ENCODE data around the gene ZP3.
"Not testable (repeated sequence)": the region's sequence is repeated elsewhere in the genome, so short reads cannot be mapped to it uniquely, and the experiment has no call there.

The ZP3 gene

DNA sequence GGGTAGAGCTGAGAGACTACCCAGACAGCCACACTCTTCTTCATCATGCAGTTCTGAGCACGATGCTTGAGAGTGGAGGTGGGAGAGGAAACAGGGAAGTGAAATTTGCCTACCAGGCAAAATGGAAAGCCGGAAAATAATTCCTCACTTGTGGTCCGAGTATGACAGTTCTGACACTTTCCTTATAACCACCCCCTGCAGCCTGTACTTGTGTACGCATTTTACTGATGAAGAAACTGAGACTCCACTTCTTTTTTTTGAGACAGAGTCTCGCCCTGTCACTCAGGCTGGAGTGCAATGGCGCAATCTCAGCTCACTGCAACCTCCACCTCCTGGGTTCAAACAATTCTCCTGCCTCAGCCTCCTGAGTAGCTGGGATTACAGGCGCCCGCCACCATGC lies 21.7 kb upstream of the ZP3 start:
- H3K4me3 ChIP-seq (ENCODE audit: low read depth, low read length); DNase-seq (ENCODE audit: low read depth): not testable (repeated sequence)

GRCh38 chr7:76403780-76404494 lies 20.8 kb upstream of the ZP3 start:
- no peak for DNase-seq (ENCODE audit: low read depth)
- H3K4me3 ChIP-seq (ENCODE audit: low read depth, low read length) = no peak overlapping the region

DNA sequence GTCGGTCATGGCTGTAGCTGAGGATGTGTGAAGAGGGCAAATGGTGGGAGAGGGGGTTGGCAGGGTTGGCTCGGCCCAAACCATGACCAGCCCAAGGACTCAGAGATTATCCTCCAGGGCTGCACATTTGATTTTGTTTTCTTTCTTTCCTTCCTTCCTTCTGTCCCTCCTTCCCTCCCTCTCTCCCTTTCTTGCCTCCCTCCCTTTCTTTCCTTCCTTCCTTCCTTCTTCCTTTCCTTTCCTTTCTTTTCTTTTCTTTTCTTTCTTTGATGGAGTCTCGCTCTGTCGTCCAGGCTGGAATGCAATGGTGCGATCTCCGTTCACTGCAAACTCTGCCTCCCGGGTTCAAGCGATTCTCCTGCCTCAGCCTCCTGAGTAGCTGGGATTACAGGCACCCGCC lies 19.0 kb upstream of the ZP3 start:
- H3K4me3 ChIP-seq (ENCODE audit: low read depth, low read length) = no peak overlapping the region
- DNase-seq (ENCODE audit: low read depth) = no peak

- no peak for DNase-seq (ENCODE audit: low read depth)
These were observed 17.0 kb upstream of the ZP3 start for GRCh38 chr7:76407718-76408117.

DNA sequence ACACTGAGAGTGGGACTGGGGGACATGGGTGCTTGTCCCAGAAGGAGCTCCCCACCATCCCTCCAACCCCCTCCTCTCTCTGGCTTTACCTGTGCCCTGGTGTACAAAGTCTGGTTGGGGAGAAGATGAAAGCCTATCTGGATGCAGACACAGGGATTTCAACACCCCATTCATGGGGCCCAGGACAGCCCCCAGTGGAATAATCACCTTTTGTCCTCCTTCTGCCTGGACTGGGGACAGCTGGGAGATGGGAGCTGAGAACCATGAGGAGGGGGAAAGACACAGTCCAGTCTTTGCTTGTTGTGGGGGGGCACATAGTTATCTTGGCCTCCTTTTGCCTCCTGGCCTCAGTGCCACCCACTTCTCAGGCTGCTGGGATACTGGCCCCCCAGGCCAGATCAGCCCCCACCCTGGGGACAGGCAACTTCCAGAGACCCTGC lies 16.6 kb upstream of the ZP3 start:
- DNase-seq (ENCODE audit: low read depth) = no peak

More at GRCh38 chr7:76407718-76408117, 17.0 kb upstream of the ZP3 start:
- no peak overlapping the region for H3K4me3 ChIP-seq (ENCODE audit: low read depth, low read length)

GRCh38 chr7:76409537-76409936 lies 15.2 kb upstream of the ZP3 start, which contains the start of gene SSC4D:
Gene SSC4D (minus strand): TSS chr7:76409697. CDS start chr7:76404439, 5,258 bp downstream.
- DNase-seq (ENCODE audit: low read depth) = no peak
- no peak within 1 kb of the TSS for H3K4me3 ChIP-seq (ENCODE audit: low read depth, low read length)

More for the DNA sequence above, 16.6 kb upstream of the ZP3 start:
- H3K4me3 ChIP-seq (ENCODE audit: low read depth, low read length) = no peak overlapping the region

GRCh38 chr7:76411626-76412025 lies 13.1 kb upstream of the ZP3 start:
- no peak for DNase-seq (ENCODE audit: low read depth)
- no peak overlapping the region for H3K4me3 ChIP-seq (ENCODE audit: low read depth, low read length)

DNA sequence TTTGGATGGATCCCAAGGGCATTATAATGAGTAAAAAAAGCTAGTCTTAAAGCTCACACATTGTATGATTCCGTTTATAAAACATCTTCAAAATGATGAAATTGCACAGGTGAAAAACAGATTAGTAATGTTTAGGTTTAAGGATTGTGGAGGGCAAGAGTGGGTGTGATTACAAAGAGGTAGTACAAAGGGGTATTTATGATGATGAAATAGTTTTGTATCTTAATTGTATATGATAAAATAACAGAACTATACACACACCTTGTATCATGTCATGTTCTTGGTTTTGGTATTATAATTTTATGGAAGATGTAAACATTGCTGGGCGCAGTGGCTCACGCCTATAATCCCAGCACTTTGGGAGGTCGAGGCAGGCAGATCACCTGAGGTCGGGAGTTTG lies 12.5 kb upstream of the ZP3 start:
- DNase-seq (ENCODE audit: low read depth) = no peak
- H3K4me3 ChIP-seq (ENCODE audit: low read depth, low read length) = no peak overlapping the region

DNA sequence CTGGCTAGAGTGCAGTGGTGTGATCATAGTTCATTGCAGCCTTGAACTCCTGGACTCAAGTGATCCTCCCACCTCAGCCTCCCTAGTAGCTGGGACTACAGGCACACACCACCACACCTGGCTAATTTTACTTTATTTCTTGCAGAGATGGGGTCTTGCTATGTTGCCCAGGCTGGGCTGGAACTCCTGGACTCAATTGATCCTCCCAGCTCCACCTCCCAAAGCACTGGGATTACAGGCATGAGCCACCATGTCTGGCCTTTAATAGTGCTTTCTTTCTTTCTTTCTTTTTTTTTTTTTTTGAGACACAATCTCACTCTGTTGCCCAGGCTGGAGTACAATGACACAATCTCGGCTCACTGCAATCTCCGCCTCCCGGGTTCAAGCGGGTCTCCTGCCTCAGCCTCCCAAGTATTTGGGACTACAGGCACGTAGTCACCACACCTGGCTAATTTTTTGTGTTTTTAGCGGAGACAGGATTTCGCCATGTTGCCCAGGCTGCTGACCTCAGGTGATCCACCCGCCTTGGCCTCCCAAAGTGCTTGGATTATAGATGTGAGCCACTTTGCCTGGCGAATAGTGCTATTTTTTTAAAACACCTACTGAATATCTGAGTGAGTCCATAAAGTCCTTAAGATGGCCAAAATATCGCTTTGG lies 7.0 kb upstream of the ZP3 start:
- not testable (repeated sequence) for DNase-seq (ENCODE audit: low read depth); H3K4me3 ChIP-seq (ENCODE audit: low read depth, low read length)

DNA sequence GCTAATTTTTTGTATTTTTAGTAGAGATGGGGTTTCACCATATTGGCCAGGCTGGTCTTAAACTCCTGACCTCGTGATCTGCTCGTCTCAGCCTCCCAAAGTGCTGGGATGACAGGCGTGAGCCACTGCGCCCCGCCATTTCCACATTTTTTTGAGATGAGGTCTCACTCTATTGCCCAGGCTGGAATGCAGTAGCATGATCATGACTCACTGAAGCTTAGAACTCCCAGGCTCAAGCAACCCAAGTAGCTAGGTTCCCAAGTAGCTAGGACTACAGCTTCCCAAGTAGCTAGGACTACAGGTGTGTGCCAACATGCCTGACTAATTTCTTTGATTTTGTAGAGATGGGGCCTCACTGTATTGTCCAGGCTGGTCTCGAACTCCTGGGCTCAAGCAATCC lies 3.7 kb upstream of the ZP3 start:
- peak; percentile 69 for DNase-seq (ENCODE audit: low read depth)
- H3K4me3 ChIP-seq (ENCODE audit: low read depth, low read length) = not testable (repeated sequence)

GRCh38 chr7:76423666-76424412 lies 911 bp upstream of the ZP3 start:
- no peak for DNase-seq (ENCODE audit: low read depth)
- no peak overlapping the region for H3K4me3 ChIP-seq (ENCODE audit: low read depth, low read length)

GRCh38 chr7:76425156-76425555 lies 406 bp downstream of the ZP3 start:
- H3K4me3 ChIP-seq (ENCODE audit: low read depth, low read length) = no peak overlapping the region
- no peak for DNase-seq (ENCODE audit: low read depth)

- not testable (repeated sequence) for H3K4me3 ChIP-seq (ENCODE audit: low read depth, low read length); DNase-seq (ENCODE audit: low read depth)
These were observed 808 bp downstream of the ZP3 start for GRCh38 chr7:76425558-76425957.

- DNase-seq (ENCODE audit: low read depth) = no peak
- H3K4me3 ChIP-seq (ENCODE audit: low read depth, low read length) = no peak overlapping the region
These were observed 1.5 kb downstream of the ZP3 start for GRCh38 chr7:76426246-76426645.

- no peak for DNase-seq (ENCODE audit: low read depth)
- H3K4me3 ChIP-seq (ENCODE audit: low read depth, low read length) = no peak overlapping the region
These were observed 2.9 kb downstream of the ZP3 start for GRCh38 chr7:76427635-76428034.

DNA sequence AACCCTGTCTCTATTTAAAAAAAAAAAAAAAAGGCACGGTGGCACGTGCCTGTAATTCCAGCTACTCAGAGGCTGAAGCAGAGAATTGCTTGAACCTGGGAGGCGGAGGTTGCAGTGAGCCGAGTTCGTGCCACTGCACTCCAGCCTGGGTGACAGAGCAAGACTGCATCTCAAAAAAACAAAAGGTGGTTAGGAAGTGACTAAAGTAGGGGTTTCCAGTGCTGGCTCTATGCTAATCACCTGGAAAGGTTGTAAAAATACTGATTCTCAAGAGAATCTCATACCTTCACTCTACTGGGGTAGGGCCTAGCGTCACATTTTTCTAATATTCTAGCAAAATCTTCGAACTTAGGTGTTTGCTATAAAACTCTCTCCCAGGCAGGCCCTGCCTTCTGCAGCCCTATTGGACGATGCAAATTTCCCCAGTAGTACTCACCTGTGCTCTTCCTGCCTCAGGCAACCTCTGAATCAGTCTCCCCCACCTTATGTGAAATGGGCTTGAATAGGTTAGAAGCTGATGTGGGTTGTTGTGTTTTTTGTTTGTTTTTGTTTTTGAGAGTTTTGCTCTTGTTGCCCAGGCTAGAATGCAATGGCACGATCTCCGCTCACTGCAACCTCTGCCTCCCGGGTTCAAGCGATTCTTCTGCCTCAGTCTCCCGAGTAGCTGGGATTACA lies 3.5 kb downstream of the ZP3 start:
- no peak overlapping the region for H3K4me3 ChIP-seq (ENCODE audit: low read depth, low read length)
- no peak for DNase-seq (ENCODE audit: low read depth)

DNA sequence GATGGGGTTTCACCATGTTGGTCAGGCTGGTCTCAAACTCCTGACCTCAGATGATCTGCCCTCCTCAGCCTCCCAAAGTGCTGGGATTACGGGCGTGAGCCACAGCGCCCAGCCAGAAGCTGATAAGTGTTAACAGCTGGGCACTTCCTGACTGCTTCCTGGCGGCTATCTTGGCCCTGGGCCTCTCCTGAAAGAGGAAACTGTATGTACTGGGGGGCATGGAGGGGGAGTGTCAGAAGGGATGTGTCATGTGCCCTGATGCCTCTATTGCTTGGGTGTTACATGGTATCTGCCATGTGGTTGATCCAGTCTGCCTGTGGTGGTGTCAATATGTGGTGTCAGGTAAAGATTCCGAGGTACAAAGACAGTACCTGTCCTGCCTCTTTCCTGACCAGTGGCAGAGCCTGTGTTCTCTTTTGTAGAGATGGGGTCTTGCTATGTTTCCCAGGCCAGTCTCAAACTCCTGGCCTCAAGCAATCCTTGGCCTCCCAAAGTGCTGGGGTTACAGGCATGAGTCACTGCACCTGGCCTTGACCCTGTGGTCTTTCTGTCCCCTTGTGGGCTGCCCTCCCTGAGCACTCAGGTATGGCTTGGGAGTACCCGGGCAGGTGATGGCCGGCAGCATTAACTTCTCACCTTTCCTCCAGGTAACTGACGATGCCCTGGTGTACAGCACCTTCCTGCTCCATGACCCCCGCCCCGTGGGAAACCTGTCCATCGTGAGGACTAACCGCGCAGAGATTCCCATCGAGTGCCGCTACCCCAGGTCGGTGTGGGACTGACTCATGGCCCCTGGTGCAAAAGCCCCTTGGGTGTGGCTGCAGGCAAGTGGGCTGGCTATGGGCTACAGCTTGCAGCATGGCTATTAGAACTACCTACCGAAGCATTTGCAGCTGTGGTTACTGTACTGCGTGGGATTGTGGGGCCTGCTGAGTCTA lies 4.4 kb downstream of the ZP3 start:
- no peak overlapping the region for H3K4me3 ChIP-seq (ENCODE audit: low read depth, low read length)
- peak; percentile 39 for DNase-seq (ENCODE audit: low read depth)

DNA sequence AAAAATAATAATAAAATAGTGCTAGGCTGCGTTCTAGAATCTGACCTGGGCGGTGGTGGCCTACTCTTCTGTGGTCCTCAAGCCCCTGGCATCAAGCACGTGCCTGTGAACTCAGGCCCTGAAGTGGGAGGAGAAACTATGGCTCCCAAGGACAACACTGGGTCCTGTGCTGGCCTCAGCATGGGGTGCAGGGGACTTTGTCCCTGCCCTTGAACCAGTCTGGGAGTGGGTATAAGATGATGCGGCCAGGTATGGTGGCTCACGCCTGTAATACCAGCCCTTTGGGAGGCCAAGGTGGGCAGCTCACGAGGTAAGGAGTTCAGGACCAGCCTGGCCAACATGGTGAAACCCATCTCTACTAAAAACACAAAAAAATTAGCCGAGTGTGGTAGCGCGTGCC lies 5.5 kb downstream of the ZP3 start:
- no peak for DNase-seq (ENCODE audit: low read depth)
- no peak overlapping the region for H3K4me3 ChIP-seq (ENCODE audit: low read depth, low read length)

- no peak overlapping the region for H3K4me3 ChIP-seq (ENCODE audit: low read depth, low read length)
- DNase-seq (ENCODE audit: low read depth) = no peak
These were observed 6.1 kb downstream of the ZP3 start for GRCh38 chr7:76430836-76431235.
